ENCODE measurements around the gene PLA2G2C.

DNA sequence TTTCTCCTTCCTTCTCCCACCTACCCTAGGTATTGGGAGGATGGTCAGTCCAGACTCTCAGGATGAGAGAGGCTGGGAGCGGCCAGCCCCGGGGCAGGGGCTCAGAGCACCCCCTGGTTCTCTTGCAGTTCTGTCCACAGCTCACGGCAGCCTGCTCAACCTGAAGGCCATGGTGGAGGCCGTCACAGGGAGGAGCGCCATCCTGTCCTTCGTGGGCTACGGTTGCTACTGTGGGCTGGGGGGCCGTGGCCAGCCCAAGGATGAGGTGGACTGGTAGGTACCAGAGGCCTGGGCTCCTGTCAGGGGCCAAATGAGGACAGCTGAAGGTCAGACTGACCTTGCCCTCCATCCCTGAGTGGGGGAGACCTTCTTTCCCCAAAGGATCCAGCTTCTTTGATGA is 43.0 kb downstream of the PLA2G2C start:
- TF ChIP-seq, protein P1, sequence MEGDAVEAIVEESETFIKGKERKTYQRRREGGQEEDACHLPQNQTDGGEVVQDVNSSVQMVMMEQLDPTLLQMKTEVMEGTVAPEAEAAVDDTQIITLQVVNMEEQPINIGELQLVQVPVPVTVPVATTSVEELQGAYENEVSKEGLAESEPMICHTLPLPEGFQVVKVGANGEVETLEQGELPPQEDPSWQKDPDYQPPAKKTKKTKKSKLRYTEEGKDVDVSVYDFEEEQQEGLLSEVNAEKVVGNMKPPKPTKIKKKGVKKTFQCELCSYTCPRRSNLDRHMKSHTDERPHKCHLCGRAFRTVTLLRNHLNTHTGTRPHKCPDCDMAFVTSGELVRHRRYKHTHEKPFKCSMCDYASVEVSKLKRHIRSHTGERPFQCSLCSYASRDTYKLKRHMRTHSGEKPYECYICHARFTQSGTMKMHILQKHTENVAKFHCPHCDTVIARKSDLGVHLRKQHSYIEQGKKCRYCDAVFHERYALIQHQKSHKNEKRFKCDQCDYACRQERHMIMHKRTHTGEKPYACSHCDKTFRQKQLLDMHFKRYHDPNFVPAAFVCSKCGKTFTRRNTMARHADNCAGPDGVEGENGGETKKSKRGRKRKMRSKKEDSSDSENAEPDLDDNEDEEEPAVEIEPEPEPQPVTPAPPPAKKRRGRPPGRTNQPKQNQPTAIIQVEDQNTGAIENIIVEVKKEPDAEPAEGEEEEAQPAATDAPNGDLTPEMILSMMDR (IDR thresholded peaks at IDR 0.05; ENCODE audit: insufficient read depth, low read depth, low read length): no peak
- no peak for TF ChIP-seq EZH2 (IDR thresholded peaks at IDR 0.05; ENCODE audit: insufficient read depth, low read length)
